Activated CD4-positive, alpha-beta T cell treated with anti-CD3 and anti-CD28 coated beads for 36 hours (primary cell): Measurements from ENCODE around the gene RELB. TPM values are rescaled to one million over a fixed set of nuclear protein-coding genes. Genes with fewer than 3 reads are reported as not detected.

Experiments
- ATAC-seq: fragments of 200-7000 bp; cut with Tn5 transposase; one replicate; pipeline ENCODE4 v1.10.0; 2021; ENCODE audit warnings: mild to moderate bottlenecking, moderate library complexity
- CTCF ChIA-PET: fragments of 350-600 bp; sonication (Branson Sonifier 250); formaldehyde crosslinking; loops from one replicate; lab custom pipeline; 2021; ENCODE audit warnings: antibody characterized with exemption; lab: Charles Lee
- POLR2A ChIA-PET: fragments of 350-600 bp; sonication (Branson Sonifier 250); formaldehyde crosslinking; loops from one replicate; lab custom pipeline; 2021; ENCODE audit warnings: antibody characterized with exemption, inconsistent platforms; lab: Charles Lee
- DNase-seq: peaks from one replicate; pipeline ENCODE4 v3.0.0-alpha.2; 2020
- H3K27ac Mint-ChIP-seq: one replicate; pipeline ENCODE4 v1.8.0; 2021; ENCODE audit warnings: mixed read lengths
- H3K27me3 Mint-ChIP-seq: one replicate; pipeline ENCODE4 v1.8.0; 2021; ENCODE audit warnings: mixed read lengths
- H3K36me3 Mint-ChIP-seq: one replicate; pipeline ENCODE4 v1.8.0; 2021; ENCODE audit warnings: low read depth, mixed read lengths
- H3K4me1 Mint-ChIP-seq: one replicate; pipeline ENCODE4 v1.8.0; 2021; ENCODE audit warnings: mixed read lengths
- H3K4me3 Mint-ChIP-seq: one replicate; pipeline ENCODE4 v1.8.0; 2021; ENCODE audit warnings: mild to moderate bottlenecking, moderate library complexity, mixed read lengths
- H3K9me3 Mint-ChIP-seq: one replicate; pipeline ENCODE4 v1.8.0; 2021; ENCODE audit warnings: low read depth, mixed read lengths
- intact Hi-C, 2 experiments: fragments of 100-400 bp; cut with DNase I in 1 of 2; cut with micrococcal nuclease in 1 of 2; formaldehyde crosslinking; loops; one replicate each; pipeline versions ENCODE4 v1.14.2 to v1.15.1; 2022 to 2024; cut with DNase I, micrococcal nuclease
- total RNA-seq, 2 experiments: library from RNA; stranded (reverse); gene quantifications; one replicate each; pipeline ENCODE4 v1.2.3, GENCODE V29; 2021

The RELB gene
- total RNA-seq, 2 experiments from 2014 or later, result 43.8 to 51.2 TPM

GRCh38 chr19:44986389-44986788 lies 14.9 kb upstream of the RELB start:
- Mint-ChIP-seq H3K9me3 (no peaks in the 10 kb centered on the region), H3K36me3 (peaks cover 12% of the 10 kb centered on the region), H3K27ac (no peak overlapping the region), H3K4me3 (no peak overlapping the region), H3K27me3 (no peaks in the 10 kb centered on the region), H3K4me1 (no peaks in the 10 kb centered on the region)
- no peak for DNase-seq
- POLR2A ChIA-PET, result no interaction called here
- CTCF ChIA-PET, result interaction anchor here (0.7 to 1.0 kb wide), 7 partner anchors 8 to 115 kb away, joined by 3 to 5 read pairs (median 3); no protein-coding TSS in a partner anchor
- no peak for ATAC-seq
- intact Hi-C loops, result loop anchor here in 1 of 2 experiments (5.0 kb wide), 1 partner anchor 201 kb away; no protein-coding TSS in a partner anchor

- H3K4me3 Mint-ChIP-seq, result no peak overlapping the region
- CTCF ChIA-PET, result interaction anchor here (0.9 to 1.0 kb wide), 2 partner anchors 25 to 114 kb away, joined by 3 to 4 read pairs; no protein-coding TSS in a partner anchor
- no peak overlapping the region for H3K27ac Mint-ChIP-seq
- H3K27me3 Mint-ChIP-seq, result no peaks in the 10 kb centered on the region
- POLR2A ChIA-PET, result no interaction called here
- ATAC-seq (no peak), DNase-seq (no peak)
- intact Hi-C loops, result loop anchor here in 1 of 2 experiments (5.0 kb wide), 1 partner anchor 200 kb away; no protein-coding TSS in a partner anchor
- H3K36me3 Mint-ChIP-seq, result peaks cover 11% of the 10 kb centered on the region
- H3K4me1 Mint-ChIP-seq, result no peaks in the 10 kb centered on the region
- H3K9me3 Mint-ChIP-seq, result no peaks in the 10 kb centered on the region
Observed at GRCh38 chr19:44987148-44987675, 14.1 kb upstream of the RELB start.

GRCh38 chr19:44988273-44988672 lies 13.0 kb upstream of the RELB start:
- CTCF ChIA-PET, result interaction anchor here (0.6 to 2.4 kb wide), 7 partner anchors 9 to 72 kb away, joined by 3 to 9 read pairs (median 6); partner anchors contain the start of gene CLASRP
- H3K27ac Mint-ChIP-seq, result no peak overlapping the region
- POLR2A ChIA-PET, result interaction anchor here (0.6 kb wide), 1 partner anchor 143 kb away, joined by 3 read pairs; no protein-coding TSS in a partner anchor

GRCh38 chr19:44988896-44989556 lies 12.2 kb upstream of the RELB start:
- CTCF ChIA-PET, result interaction anchor here (0.6 to 2.5 kb wide), 16 partner anchors 10 to 1024 kb away, joined by 3 to 9 read pairs (median 4); partner anchors contain the start of gene CLASRP
- Mint-ChIP-seq H3K27me3 (no peaks in the 10 kb centered on the region), H3K9me3 (no peaks in the 10 kb centered on the region), H3K36me3 (peaks cover 14% of the 10 kb centered on the region), H3K4me3 (no peak overlapping the region), H3K27ac (no peak overlapping the region), H3K4me1 (no peaks in the 10 kb centered on the region)
- intact Hi-C loops, result loop anchor here in 1 of 2 experiments (1.0 to 5.0 kb wide), 3 partner anchors 70 to 198 kb away; no protein-coding TSS in a partner anchor
- POLR2A ChIA-PET, result interaction anchor here (1.0 kb wide), 1 partner anchor 91 kb away, joined by 3 read pairs; no protein-coding TSS in a partner anchor
- ATAC-seq, result peak; percentile 89
- peak; percentile 82 for DNase-seq

More at GRCh38 chr19:44988273-44988672, 13.0 kb upstream of the RELB start:
- DNase-seq, result no peak
- ATAC-seq, result no peak
- Mint-ChIP-seq H3K36me3 (peaks cover 14% of the 10 kb centered on the region), H3K4me3 (no peak overlapping the region), H3K9me3 (no peaks in the 10 kb centered on the region), H3K4me1 (no peaks in the 10 kb centered on the region), H3K27me3 (no peaks in the 10 kb centered on the region)
- intact Hi-C loops, result loop anchor here in 1 of 2 experiments (5.0 kb wide), 1 partner anchor 199 kb away; no protein-coding TSS in a partner anchor

- peaks cover 14% of the 10 kb centered on the region for H3K36me3 Mint-ChIP-seq
- no peaks in the 10 kb centered on the region for H3K9me3 Mint-ChIP-seq
- H3K4me3 Mint-ChIP-seq, result no peak overlapping the region
- no peaks in the 10 kb centered on the region for H3K27me3 Mint-ChIP-seq
- intact Hi-C loops, result no loop called here
- DNase-seq (no peak), ATAC-seq (no peak)
- H3K4me1 Mint-ChIP-seq, result no peaks in the 10 kb centered on the region
- ChIA-PET POLR2A (no interaction called here), CTCF (interaction anchor here (0.7 to 2.5 kb wide), 5 partner anchors 9 to 69 kb away, joined by 4 to 9 read pairs (median 7); partner anchors contain the start of gene CLASRP)
- H3K27ac Mint-ChIP-seq, result no peak overlapping the region
Observed at GRCh38 chr19:44990459-44990858, 10.8 kb upstream of the RELB start.

- Mint-ChIP-seq H3K27ac (no peak overlapping the region), H3K36me3 (peaks cover 11% of the 10 kb centered on the region), H3K9me3 (no peaks in the 10 kb centered on the region), H3K4me1 (no peaks in the 10 kb centered on the region), H3K27me3 (no peaks in the 10 kb centered on the region), H3K4me3 (no peak overlapping the region)
- intact Hi-C loops, result no loop called here
- ChIA-PET CTCF (interaction anchor here (0.7 to 2.5 kb wide), 2 partner anchors 9 to 13 kb away, joined by 4 to 7 read pairs; no protein-coding TSS in a partner anchor), POLR2A (no interaction called here)
- ATAC-seq, result no peak
- no peak for DNase-seq
Observed at GRCh38 chr19:44990966-44991365, 10.3 kb upstream of the RELB start.

GRCh38 chr19:44992336-44993163 lies 8.7 kb upstream of the RELB start:
- ChIA-PET POLR2A (no interaction called here), CTCF (interaction anchor here (0.6 kb wide), 1 partner anchor 16 kb away, joined by 3 read pairs; no protein-coding TSS in a partner anchor)
- peaks cover 11% of the 10 kb centered on the region for H3K36me3 Mint-ChIP-seq
- ATAC-seq (no peak), DNase-seq (no peak)
- no peaks in the 10 kb centered on the region for H3K9me3 Mint-ChIP-seq
- intact Hi-C loops, result no loop called here
- no peaks in the 10 kb centered on the region for H3K4me1 Mint-ChIP-seq
- H3K27me3 Mint-ChIP-seq, result no peaks in the 10 kb centered on the region
- no peak overlapping the region for H3K27ac Mint-ChIP-seq
- H3K4me3 Mint-ChIP-seq, result no peak overlapping the region

- intact Hi-C loops, result no loop called here
- Mint-ChIP-seq H3K9me3 (no peaks in the 10 kb centered on the region), H3K27ac (no peak overlapping the region), H3K4me1 (no peaks in the 10 kb centered on the region), H3K4me3 (no peak overlapping the region), H3K27me3 (no peaks in the 10 kb centered on the region), H3K36me3 (peaks cover 11% of the 10 kb centered on the region)
- no peak for ATAC-seq
- no peak for DNase-seq
- POLR2A ChIA-PET, result no interaction called here
- CTCF ChIA-PET, result no interaction called here
Observed at GRCh38 chr19:44993526-44993925, 7.7 kb upstream of the RELB start.

GRCh38 chr19:44993926-44994537 lies 7.2 kb upstream of the RELB start:
- H3K27ac Mint-ChIP-seq, result no peak overlapping the region
- intact Hi-C loops, result no loop called here
- H3K36me3 Mint-ChIP-seq, result peaks cover 10% of the 10 kb centered on the region

GRCh38 chr19:44998025-44998424 lies 3.2 kb upstream of the RELB start:
- ChIA-PET CTCF (no interaction called here), POLR2A (interaction anchor here (0.6 kb wide), 1 partner anchor 114 kb away, joined by 3 read pairs; no protein-coding TSS in a partner anchor)
- H3K4me3 Mint-ChIP-seq, result no peak overlapping the region

More at GRCh38 chr19:44993926-44994537, 7.2 kb upstream of the RELB start:
- DNase-seq (no peak), ATAC-seq (no peak)
- no peaks in the 10 kb centered on the region for H3K9me3 Mint-ChIP-seq
- no peaks in the 10 kb centered on the region for H3K27me3 Mint-ChIP-seq
- H3K4me1 Mint-ChIP-seq, result no peaks in the 10 kb centered on the region
- ChIA-PET POLR2A (no interaction called here), CTCF (interaction anchor here (0.8 to 1.0 kb wide), 2 partner anchors 12 to 37 kb away, joined by 3 read pairs; no protein-coding TSS in a partner anchor)
- no peak overlapping the region for H3K4me3 Mint-ChIP-seq

More at GRCh38 chr19:44998025-44998424, 3.2 kb upstream of the RELB start:
- Mint-ChIP-seq H3K9me3 (no peaks in the 10 kb centered on the region), H3K27me3 (no peaks in the 10 kb centered on the region), H3K36me3 (peaks cover 6% of the 10 kb centered on the region), H3K27ac (no peak overlapping the region), H3K4me1 (peaks cover 12% of the 10 kb centered on the region)
- ATAC-seq (no peak), DNase-seq (no peak)
- intact Hi-C loops, result no loop called here
